Ectodermal cell (in vitro differentiated cells): ENCODE data around the gene OSER1.
A peak's percentile ranks its signal among the peaks of the same experiment; 100 is the strongest.

ENCODE experiments used
- H3K27ac ChIP-seq: 2 replicates; pipeline ENCODE4 v1.7.0; 2013; ENCODE audit warnings: mild to moderate bottlenecking, low read depth, low read length; ENCODE audit not compliant: insufficient read depth, poor library complexity, severe bottlenecking
- H3K27me3 ChIP-seq: 2 replicates; pipeline ENCODE4 v1.7.0; 2013; ENCODE audit warnings: mild to moderate bottlenecking, low read length; ENCODE audit not compliant: insufficient read depth, control insufficient read depth, poor library complexity, severe bottlenecking
- H3K36me3 ChIP-seq: one replicate; pipeline ENCODE4 v1.7.0; 2013; ENCODE audit warnings: low read length; ENCODE audit not compliant: control insufficient read depth, insufficient read depth
- H3K4me1 ChIP-seq: one replicate; pipeline ENCODE4 v1.7.0; 2013; ENCODE audit warnings: low read length; ENCODE audit not compliant: control insufficient read depth, insufficient read depth
- H3K4me3 ChIP-seq: 2 replicates; pipeline ENCODE4 v1.7.0; 2013; ENCODE audit warnings: low read depth, low read length, control low read depth; ENCODE audit not compliant: insufficient read depth
- H3K9me3 ChIP-seq: 2 replicates; pipeline ENCODE4 v1.7.0; 2013; ENCODE audit warnings: mild to moderate bottlenecking, low read length, moderate library complexity; ENCODE audit not compliant: control insufficient read depth
- WGBS, 2 experiments: methylation state at CpG; one replicate each; pipeline ENCODE4 v1.1.7; 2013; ENCODE audit warnings: missing lambda C conversion rate in 2 of 2; 5-methylcytosine and 5-hydroxymethylcytosine counted together

Gene OSER1

DNA sequence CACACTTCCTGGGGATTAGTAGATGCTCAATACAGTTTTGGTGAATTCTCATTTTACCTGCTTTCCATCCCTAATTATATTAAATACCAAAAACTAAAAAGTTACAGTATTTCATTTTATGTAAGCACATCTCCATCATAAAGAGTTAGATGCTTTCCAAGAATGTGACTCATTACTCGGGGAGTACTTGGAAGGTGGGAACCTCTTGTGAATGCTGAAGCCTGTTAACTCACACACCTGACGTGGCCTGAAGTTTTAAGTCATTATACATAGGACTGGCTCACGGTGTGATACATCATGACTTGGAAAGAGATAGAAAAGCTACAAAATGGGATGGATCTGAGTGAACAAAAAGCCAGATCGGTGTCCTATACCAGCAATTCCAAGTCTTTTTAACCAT, 2.2 kb upstream of the OSER1 start:
- WGBS, 2 experiments: 92 to 93% methylated on average over 4 of the region's 4 CpGs
- no peak overlapping the region for H3K4me3 ChIP-seq

DNA sequence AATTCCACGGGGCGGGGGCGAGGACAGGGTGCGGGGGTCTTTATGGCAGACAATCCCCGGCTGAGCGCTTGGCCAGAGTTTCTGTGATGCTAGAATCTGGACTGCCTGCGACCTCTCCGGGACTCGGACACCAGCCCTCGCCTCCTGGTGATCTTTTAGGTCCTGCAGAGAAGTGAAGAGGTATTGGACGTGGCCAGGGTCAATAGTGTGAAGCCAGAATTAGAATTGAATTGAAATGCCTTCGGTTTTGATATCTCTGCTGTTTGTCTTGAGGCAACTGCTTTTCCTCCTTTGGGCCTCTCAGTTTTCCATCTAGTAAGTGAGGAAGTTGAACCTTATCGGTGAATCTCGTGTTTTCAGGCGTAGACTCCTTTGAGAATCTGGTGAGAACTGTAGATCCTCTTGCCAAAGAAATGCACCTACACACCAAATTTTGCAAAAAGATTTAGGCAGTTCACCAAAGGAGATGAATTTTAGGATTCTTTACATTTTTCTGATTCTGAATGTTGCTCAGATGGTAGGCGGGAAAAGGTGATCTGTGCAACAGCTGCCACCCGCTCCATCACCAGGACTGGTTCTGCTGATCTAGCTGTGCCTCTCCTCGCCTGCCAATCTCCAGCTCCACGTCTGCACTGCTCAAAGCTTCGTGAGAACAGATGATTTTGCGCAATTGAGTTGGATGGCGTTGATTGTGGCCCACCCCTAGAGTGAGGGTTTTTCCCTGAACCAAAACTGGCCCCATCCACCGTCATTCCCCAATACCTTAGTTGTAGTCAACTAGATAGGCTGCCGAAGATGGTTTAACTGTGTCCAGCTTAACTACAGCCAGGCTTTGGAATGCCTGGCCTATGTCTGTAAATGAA, 837 bp upstream of the OSER1 start:
- 26 to 28% methylated on average over 24 of the region's 24 CpGs for WGBS, 2 experiments
- Histone ChIP-seq H3K4me1 (peaks cover 4% of the 10 kb centered on the region), H3K27me3 (no peaks in the 10 kb centered on the region), H3K27ac (peak overlapping the region; percentile 95), H3K4me3 (peak overlapping the region; percentile 60), H3K9me3 (no peaks in the 10 kb centered on the region), H3K36me3 (no peaks in the 10 kb centered on the region)

More for the DNA sequence above, 2.2 kb upstream of the OSER1 start:
- H3K9me3 ChIP-seq: no peaks in the 10 kb centered on the region
- H3K36me3 ChIP-seq: no peaks in the 10 kb centered on the region
- H3K4me1 ChIP-seq: peaks cover 4% of the 10 kb centered on the region
- H3K27ac ChIP-seq: no peak overlapping the region
- no peaks in the 10 kb centered on the region for H3K27me3 ChIP-seq

GRCh38 chr20:44209686-44210405, 725 bp downstream of the OSER1 start:
- Histone ChIP-seq H3K27ac (peak overlapping the region; percentile 95), H3K36me3 (peaks cover 6% of the 10 kb centered on the region), H3K4me3 (peak overlapping the region; percentile 60), H3K9me3 (no peaks in the 10 kb centered on the region), H3K27me3 (no peaks in the 10 kb centered on the region), H3K4me1 (peaks cover 4% of the 10 kb centered on the region)
- WGBS, 2 experiments: 0 to 1% methylated on average over 31 of the region's 31 CpGs

DNA sequence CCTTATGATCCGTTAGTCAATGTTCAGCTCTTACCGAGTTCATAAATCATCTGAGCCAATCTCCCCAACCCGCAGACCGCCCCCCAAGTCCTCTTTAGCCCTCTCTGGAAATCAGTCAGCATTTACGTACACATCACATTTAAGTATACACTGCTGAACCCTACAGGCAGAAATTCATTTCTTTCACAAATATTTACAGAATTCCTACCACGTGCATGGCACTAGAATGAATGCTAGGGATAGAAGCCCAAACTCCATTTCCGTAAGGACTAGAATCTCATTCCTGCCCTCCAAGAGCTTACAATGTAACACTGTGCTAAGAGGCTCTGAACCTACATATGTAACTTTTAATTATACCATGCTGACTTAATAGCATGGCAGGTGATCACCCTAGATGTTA, 1.8 kb downstream of the OSER1 start:
- H3K4me1 ChIP-seq: peaks cover 4% of the 10 kb centered on the region
- no peaks in the 10 kb centered on the region for H3K9me3 ChIP-seq
- no peaks in the 10 kb centered on the region for H3K27me3 ChIP-seq
- no peak overlapping the region for H3K27ac ChIP-seq
- 73 to 75% methylated on average over 7 of the region's 7 CpGs for WGBS, 2 experiments
- H3K4me3 ChIP-seq: peak overlapping the region; percentile 60
- peaks cover 13% of the 10 kb centered on the region for H3K36me3 ChIP-seq

- Histone ChIP-seq H3K27me3 (no peaks in the 10 kb centered on the region), H3K4me3 (no peak overlapping the region), H3K27ac (no peak overlapping the region), H3K36me3 (peaks cover 13% of the 10 kb centered on the region), H3K4me1 (peaks cover 4% of the 10 kb centered on the region), H3K9me3 (no peaks in the 10 kb centered on the region)
- 79 to 91% methylated on average over 5 to 7 of the region's 7 CpGs for WGBS, 2 experiments
These were observed 2.4 kb downstream of the OSER1 start for GRCh38 chr20:44208165-44208564.

DNA sequence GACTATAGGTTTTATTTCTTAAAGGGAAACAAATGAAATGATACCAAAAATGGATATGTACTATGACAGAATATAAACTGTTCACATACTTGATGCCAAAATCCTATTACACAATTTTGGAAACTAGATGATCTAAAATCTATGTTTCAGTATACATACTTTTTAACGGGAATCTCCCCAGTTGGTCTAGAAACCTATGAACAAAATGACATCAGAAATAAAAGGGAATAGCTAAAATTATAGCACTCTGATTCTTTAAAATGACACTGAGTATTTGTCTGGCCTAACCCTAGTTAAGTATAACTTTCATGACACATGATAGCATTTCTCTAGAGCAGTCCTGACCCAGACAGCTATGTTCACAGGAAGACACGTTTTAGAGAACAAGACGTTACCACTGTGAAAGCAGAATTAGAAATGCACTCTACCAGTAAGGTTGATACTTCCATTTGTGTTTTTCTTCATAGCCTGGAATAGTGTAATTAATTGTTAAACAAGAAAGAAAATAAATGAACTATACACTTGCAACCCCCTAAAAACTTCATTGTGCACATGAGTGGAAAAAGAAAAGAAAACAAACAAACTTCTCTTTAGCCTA, 3.3 kb downstream of the OSER1 start:
- no peak overlapping the region for H3K4me3 ChIP-seq
- no peaks in the 10 kb centered on the region for H3K27me3 ChIP-seq
- H3K9me3 ChIP-seq: no peaks in the 10 kb centered on the region
- H3K27ac ChIP-seq: no peak overlapping the region
- 94 to 97% methylated on average over 3 of the region's 3 CpGs for WGBS, 2 experiments
- H3K36me3 ChIP-seq: peaks cover 15% of the 10 kb centered on the region
- H3K4me1 ChIP-seq: peaks cover 4% of the 10 kb centered on the region

GRCh38 chr20:44206132-44206531, 4.4 kb downstream of the OSER1 start:
- no peaks in the 10 kb centered on the region for H3K27me3 ChIP-seq
- peaks cover 21% of the 10 kb centered on the region for H3K36me3 ChIP-seq

GRCh38 chr20:44204832-44205215, 5.7 kb downstream of the OSER1 start:
- 92 to 93% methylated on average over 9 of the region's 10 CpGs for WGBS, 2 experiments
- Histone ChIP-seq H3K36me3 (peaks cover 30% of the 10 kb centered on the region), H3K27me3 (no peaks in the 10 kb centered on the region), H3K4me3 (no peak overlapping the region), H3K9me3 (no peaks in the 10 kb centered on the region), H3K27ac (no peak overlapping the region), H3K4me1 (peaks cover 4% of the 10 kb centered on the region)

More at GRCh38 chr20:44206132-44206531, 4.4 kb downstream of the OSER1 start:
- Histone ChIP-seq H3K4me3 (no peak overlapping the region), H3K9me3 (no peaks in the 10 kb centered on the region), H3K27ac (no peak overlapping the region), H3K4me1 (peaks cover 4% of the 10 kb centered on the region)

DNA sequence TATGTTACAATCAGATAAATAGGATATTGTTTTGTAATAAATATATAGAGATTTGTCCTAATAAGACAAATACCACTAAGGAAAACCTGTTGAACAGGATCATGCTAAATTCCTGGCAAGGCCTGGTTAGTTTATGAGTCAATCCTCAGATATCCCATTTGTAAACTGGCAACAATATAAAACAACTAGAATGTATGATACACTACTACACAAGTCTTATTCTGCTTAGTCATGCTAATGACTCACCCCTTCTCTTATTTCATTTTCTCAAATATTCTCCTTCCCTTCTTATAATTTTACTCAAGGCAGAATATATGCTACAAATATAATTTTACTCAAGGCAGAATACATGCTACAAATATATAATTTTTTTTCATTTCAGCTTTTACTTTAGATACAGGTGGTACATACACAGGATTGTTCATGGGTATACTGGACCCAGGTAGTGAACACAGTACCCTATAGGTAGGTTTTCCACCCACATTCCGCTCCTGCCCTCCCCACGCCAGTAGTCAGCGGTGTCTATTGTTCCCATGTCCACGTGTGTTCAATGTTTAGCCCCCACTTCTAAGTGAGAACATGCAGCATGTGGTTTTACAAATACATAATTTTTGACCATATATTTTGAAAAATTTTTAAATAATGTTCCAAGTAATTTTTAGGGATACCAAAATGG, 6.3 kb downstream of the OSER1 start:
- H3K4me3 ChIP-seq: no peak overlapping the region
- peaks cover 2% of the 10 kb centered on the region for H3K4me1 ChIP-seq
- WGBS, 2 experiments: 96 to 99% methylated on average over 4 of the region's 4 CpGs
- no peak overlapping the region for H3K27ac ChIP-seq
- no peaks in the 10 kb centered on the region for H3K9me3 ChIP-seq
- no peaks in the 10 kb centered on the region for H3K27me3 ChIP-seq
- peaks cover 36% of the 10 kb centered on the region for H3K36me3 ChIP-seq

GRCh38 chr20:44203161-44203560, 7.4 kb downstream of the OSER1 start:
- H3K4me1 ChIP-seq: no peaks in the 10 kb centered on the region
- H3K4me3 ChIP-seq: no peak overlapping the region
- no peaks in the 10 kb centered on the region for H3K27me3 ChIP-seq
- H3K27ac ChIP-seq: no peak overlapping the region
- no peaks in the 10 kb centered on the region for H3K9me3 ChIP-seq
- WGBS, 2 experiments: 90 to 100% methylated on average over 1 to 2 of the region's 2 CpGs
- peaks cover 41% of the 10 kb centered on the region for H3K36me3 ChIP-seq
